Measurements from ENCODE around the gene CT47A7.
"Not testable (repeated sequence)": the region's sequence is repeated elsewhere in the genome, so short reads cannot be mapped to it uniquely, and the experiment has no call there.

CT47A7 gene

GRCh38 chrX:120956500-120956899, at the start of gene CT47A7:
Gene CT47A7, minus strand, starts transcription at chrX:120956600. Its CDS starts 255 bp downstream, at chrX:120956345.
- not testable (repeated sequence) for FAIRE-seq

- FAIRE-seq = no peak
Measured at GRCh38 chrX:121000589-121000988, 44.2 kb upstream of the CT47A7 start.

GRCh38 chrX:120999413-120999812, 43.0 kb upstream of the CT47A7 start:
- no peak for FAIRE-seq

- FAIRE-seq = not testable (repeated sequence)
Measured at GRCh38 chrX:120985660-120986059, 29.3 kb upstream of the CT47A7 start, which contains the start of gene CT47A1. Gene CT47A1, minus strand, starts transcription at chrX:120985760. Its CDS starts 231 bp downstream, at chrX:120985529.

All from TTC549 (cell line).